D721Med (cell line): ENCODE measurements around the gene CENPP.

Source experiments
- DNase-seq: peaks from one replicate; pipeline ENCODE4 v3.0.0; 2011; ENCODE audit warnings: low spot score; ENCODE audit not compliant: insufficient read length
- FAIRE-seq: peaks from 2 replicates; lab custom pipeline; 2011; peaks lifted over from hg19 to GRCh38; lab: Jason Lieb, UNC
- TF ChIP-seq, protein P1 (sequence below): IDR thresholded peaks from 2 replicates; pipeline ENCODE4 v1.5.1; 2012; ENCODE audit warnings: mild to moderate bottlenecking, control low read depth; ENCODE audit not compliant: insufficient read depth; ENCODE audit errors: missing control alignments

The CENPP gene

DNA sequence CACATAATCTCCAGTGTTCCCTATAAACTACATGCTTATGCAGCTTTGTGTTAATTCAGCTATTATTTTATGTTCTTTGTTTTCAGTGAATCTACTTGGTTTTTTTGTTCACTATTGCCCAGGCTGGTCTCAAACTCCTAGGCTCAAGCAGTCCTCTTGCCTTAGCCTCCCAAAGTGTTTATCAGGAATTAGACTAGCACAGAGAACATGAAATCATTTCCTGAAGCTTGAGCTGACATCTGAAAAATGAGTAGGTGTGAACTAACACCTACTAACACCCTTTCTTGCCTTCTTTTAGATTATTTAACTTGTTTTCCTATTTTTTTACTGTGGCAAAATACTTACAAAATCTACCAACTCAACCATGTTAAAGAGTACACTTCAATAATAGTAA lies 25.0 kb downstream of the CENPP start:
- no peak for FAIRE-seq
- DNase-seq = no peak
- TF ChIP-seq, protein P1, sequence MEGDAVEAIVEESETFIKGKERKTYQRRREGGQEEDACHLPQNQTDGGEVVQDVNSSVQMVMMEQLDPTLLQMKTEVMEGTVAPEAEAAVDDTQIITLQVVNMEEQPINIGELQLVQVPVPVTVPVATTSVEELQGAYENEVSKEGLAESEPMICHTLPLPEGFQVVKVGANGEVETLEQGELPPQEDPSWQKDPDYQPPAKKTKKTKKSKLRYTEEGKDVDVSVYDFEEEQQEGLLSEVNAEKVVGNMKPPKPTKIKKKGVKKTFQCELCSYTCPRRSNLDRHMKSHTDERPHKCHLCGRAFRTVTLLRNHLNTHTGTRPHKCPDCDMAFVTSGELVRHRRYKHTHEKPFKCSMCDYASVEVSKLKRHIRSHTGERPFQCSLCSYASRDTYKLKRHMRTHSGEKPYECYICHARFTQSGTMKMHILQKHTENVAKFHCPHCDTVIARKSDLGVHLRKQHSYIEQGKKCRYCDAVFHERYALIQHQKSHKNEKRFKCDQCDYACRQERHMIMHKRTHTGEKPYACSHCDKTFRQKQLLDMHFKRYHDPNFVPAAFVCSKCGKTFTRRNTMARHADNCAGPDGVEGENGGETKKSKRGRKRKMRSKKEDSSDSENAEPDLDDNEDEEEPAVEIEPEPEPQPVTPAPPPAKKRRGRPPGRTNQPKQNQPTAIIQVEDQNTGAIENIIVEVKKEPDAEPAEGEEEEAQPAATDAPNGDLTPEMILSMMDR = no peak

GRCh38 chr9:92353051-92353450 lies 27.3 kb downstream of the CENPP start:
- DNase-seq = no peak
- TF ChIP-seq, protein P1 = no peak
- FAIRE-seq = no peak

DNA sequence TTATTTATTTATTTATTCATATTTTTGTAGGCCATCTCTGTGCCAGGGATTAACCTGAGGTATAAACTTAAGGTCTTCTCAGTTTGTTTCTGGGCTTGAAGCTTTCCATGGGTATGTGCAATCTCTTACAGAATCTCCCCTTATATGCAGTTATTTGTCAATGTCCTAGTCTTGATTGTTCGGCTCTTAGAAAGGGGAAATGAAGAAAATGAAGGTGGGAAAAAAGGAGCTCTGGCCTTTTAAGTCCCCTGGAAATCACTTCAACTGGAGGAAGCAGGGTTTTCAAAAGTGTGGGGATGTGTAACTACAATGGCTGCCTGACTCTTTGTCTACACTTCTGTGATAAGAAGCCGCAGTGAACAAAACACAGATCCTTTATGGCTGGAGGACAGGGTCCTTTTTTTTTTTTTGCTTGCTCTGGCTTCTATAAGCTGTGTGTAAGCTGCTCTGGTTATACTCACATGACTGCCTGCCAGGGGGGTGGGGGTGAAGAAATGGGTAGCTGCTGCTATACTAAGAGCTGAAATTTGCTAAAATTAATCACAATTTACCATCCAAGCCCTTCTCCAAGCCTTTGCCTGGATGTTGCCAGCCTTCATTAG lies 33.7 kb downstream of the CENPP start:
- DNase-seq (no peak), FAIRE-seq (no peak)
- TF ChIP-seq, protein P1 = no peak

- no peak for FAIRE-seq
- DNase-seq = no peak
- TF ChIP-seq, protein P1 = no peak
Observed at GRCh38 chr9:92360083-92360482, 34.3 kb downstream of the CENPP start.

DNA sequence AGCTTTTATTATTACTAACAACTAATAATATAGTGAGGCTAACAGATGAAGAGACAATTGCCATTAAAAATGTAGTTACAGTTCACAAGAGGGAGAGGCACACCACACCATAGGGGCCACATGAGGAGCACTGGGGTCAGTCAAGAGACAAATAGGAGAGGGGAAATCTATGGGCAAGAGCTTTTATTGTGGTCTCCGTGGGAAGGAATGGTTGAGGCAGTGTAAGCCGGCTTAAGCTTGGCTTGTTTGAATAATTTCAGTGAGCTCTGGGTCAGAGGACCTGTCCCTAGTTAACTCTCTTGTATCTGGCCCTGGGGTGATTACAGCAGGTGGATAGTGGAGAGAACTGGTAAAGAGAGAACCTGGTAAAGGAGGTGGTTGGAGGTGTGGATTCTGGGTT lies 43.3 kb downstream of the CENPP start:
- DNase-seq (no peak), FAIRE-seq (no peak)
- TF ChIP-seq, protein P1 = no peak

- DNase-seq (no peak), FAIRE-seq (no peak)
Observed at GRCh38 chr9:92373167-92373566, 47.4 kb downstream of the CENPP start.

DNA sequence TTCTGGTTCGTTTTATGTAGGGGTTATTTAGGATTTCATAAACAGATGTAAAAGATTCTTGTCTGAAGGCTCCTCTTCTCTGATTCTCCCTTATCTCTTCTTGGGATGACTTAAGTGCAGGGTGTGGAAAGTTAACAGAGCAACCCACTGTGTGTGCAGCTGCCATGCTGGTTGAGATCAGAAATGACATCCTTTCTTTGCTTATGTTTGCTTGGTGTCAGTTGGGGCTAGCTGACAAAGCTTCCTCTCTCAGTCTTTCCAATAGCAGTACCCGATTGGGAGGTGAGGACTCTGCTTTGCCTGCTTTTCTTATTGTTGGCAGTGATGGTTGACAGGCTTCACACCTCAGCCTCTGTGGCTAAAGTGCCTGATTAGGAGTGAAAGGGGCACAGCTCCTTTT lies 52.1 kb downstream of the CENPP start:
- FAIRE-seq = no peak

More at GRCh38 chr9:92373167-92373566, 47.4 kb downstream of the CENPP start:
- TF ChIP-seq, protein P1 = no peak

More for the DNA sequence above, 52.1 kb downstream of the CENPP start:
- TF ChIP-seq, protein P1 = no peak
- DNase-seq = no peak
